Pancreas (tissue), 10 donors: Measurements from ENCODE around the gene CARS1. TPM values are rescaled to one million over a fixed set of nuclear protein-coding genes. Genes with fewer than 3 reads are reported as not detected.

Experiments used
- ATAC-seq, 4 donors: fragments of 200-7000 bp; cut with Tn5 transposase; one replicate each; pipeline versions ENCODE4 v1.8.0 to v1.9.1; 2020; ENCODE audit warnings: mild to moderate bottlenecking in 4 of 4, moderate library complexity in 4 of 4
- DNase-seq, 6 donors: peaks; one replicate each; pipeline ENCODE4 v3.0.0-alpha.2; 2020
- FAIRE-seq: peaks from 2 replicates; lab custom pipeline; 2012; peaks lifted over from hg19 to GRCh38; lab: Jason Lieb, UNC
- H3K27ac ChIP-seq, 4 donors: fragments of 200-600 bp; sonication (generic); 1 replicate in 3 of 4; 2 replicates in 1 of 4; pipeline versions ENCODE4 v1.5.0 to v1.8.0; 2020
- H3K27me3 ChIP-seq, 4 donors: fragments of 200-600 bp; one replicate each; pipeline ENCODE4 v1.8.0; 2021
- H3K36me3 ChIP-seq, 3 donors: fragments of 200-600 bp; sonication (generic) in 1 of 3; one replicate each; pipeline versions ENCODE4 v1.5.0 to v1.8.0; 2020 to 2021
- H3K4me1 ChIP-seq, 3 donors: fragments of 200-600 bp; one replicate each; pipeline ENCODE4 v1.8.0; 2021
- H3K4me3 ChIP-seq, 4 donors: fragments of 200-600 bp; sonication (generic) in 2 of 4; one replicate each; pipeline versions ENCODE4 v1.5.0 to v1.8.0; 2020 to 2021
- H3K9me3 ChIP-seq, 4 donors: fragments of 200-600 bp; one replicate each; pipeline ENCODE4 v1.8.0; 2021
- CTCF ChIP-seq, 4 donors: fragments of 200-600 bp; sonication (generic) in 3 of 4; IDR thresholded peaks; one replicate each; pipeline versions ENCODE4 v1.5.0 to v1.8.0; 2021; ENCODE audit warnings: antibody characterized with exemption in 4 of 4
- WGBS, 2 donors: extraction: QIAGEN DNeasy Blood & Tissue Kit; methylation state at CpG; one replicate each; pipeline ENCODE4 v1.1.7; 2013; 5-methylcytosine and 5-hydroxymethylcytosine counted together
- intact Hi-C, 3 donors: fragments of 100-400 bp; cut with DNase I; formaldehyde crosslinking; loops; one replicate each; pipeline versions ENCODE4 v1.11.1 to v1.14.2; 2022
- polyA plus RNA-seq, 2 donors: library from polyadenylated mRNA; stranded (reverse); fragments of 200-250 nt; gene quantifications; one replicate each; pipeline ENCODE4 v1.2.3, GENCODE V29; 2013
- total RNA-seq, 6 donors: library from RNA; stranded (reverse); fragmentation: NEBNext Ultra II Directional in 4 of 6; extraction: Animal tissue kit (Norgen Biotek cat#: 25700) in 4 of 6; gene quantifications; one replicate each; pipeline versions ENCODE4 v1.2.1 to v1.2.4, GENCODE V29; 2021 to 2023
- donor health status: healthy with polysubstance abuse.
- donor health status: DM: no; HTN: no; CAD: no; lungs with moderate emphysema.
- donor health status: DM: no; HTN: no; CAD: no.
- donor health status: control.
- donor health status: control.
- donor health status: Bipolar disorder and iron deficiency.
- donor health status: DM: yes; HTN: yes; CAD: no.
- donor health status: DM: no; HTN: no; CAD: no.
- donor health status: DM: no; HTN: no; CAD: no.
- donor health status: DM: yes; HTN: yes; CAD: no.

Gene CARS1
- total and polyA plus RNA-seq, 8 donors = 14.8 to 65.0 (median 19.8) TPM

- WGBS, 2 donors = 32 to 39% methylated on average over 7 of the region's 7 CpGs
- intact Hi-C loops = no loop called here
- DNase-seq (peak in 1 of 6 donors; percentile 73), ATAC-seq (no peak), FAIRE-seq (no peak)
- Histone ChIP-seq H3K9me3 (no peaks in the 10 kb centered on the region), H3K36me3 (no peaks in the 10 kb centered on the region), H3K4me3 (peak overlapping the region in 2 of 4 donors; percentile 88 to 92), H3K4me1 (peaks cover 17 to 29% (median 28%) of the 10 kb centered on the region in 3 donors), H3K27me3 (no peaks in the 10 kb centered on the region), H3K27ac (no peak overlapping the region)
- TF ChIP-seq CTCF (IDR thresholded peaks at IDR 0.05) = no peak
Observed at GRCh38 chr11:2992997-2993325, 64.3 kb downstream of the CARS1 start.

GRCh38 chr11:2992234-2992996 is 64.8 kb downstream of the CARS1 start, which contains the start of gene NAP1L4:
Gene NAP1L4, minus strand, starts transcription at chr11:2992329. Its CDS starts 13,109 bp downstream, at chr11:2979220.
- Histone ChIP-seq H3K9me3 (no peaks in the 10 kb centered on the region), H3K27me3 (no peaks in the 10 kb centered on the region), H3K4me1 (peaks cover 15 to 29% (median 27%) of the 10 kb centered on the region in 3 donors), H3K4me3 (peak within 1 kb of the TSS; percentile 88 to 92 (median 90)), H3K36me3 (no peaks in the 10 kb centered on the region), H3K27ac (peak within 1 kb of the TSS; percentile 83 to 93 (median 90))
- DNase-seq = peak; percentile 94 to 98 (median 96)
- intact Hi-C loops = no loop called here
- 0% methylated on average over 63 to 77 of the region's 77 CpGs for WGBS, 2 donors
- no peak for FAIRE-seq
- no peak for TF ChIP-seq CTCF (IDR thresholded peaks at IDR 0.05)
- peak; percentile 91 to 95 (median 93) for ATAC-seq

GRCh38 chr11:2991452-2992233 is 65.6 kb downstream of the CARS1 start:
- DNase-seq (peak in 1 of 6 donors; percentile 64), FAIRE-seq (no peak), ATAC-seq (peak; percentile 56 to 80 (median 66))
- Histone ChIP-seq H3K4me1 (peaks cover 14 to 30% (median 26%) of the 10 kb centered on the region in 3 donors), H3K27ac (peak overlapping the region; percentile 83 to 93 (median 90)), H3K27me3 (no peaks in the 10 kb centered on the region), H3K9me3 (no peaks in the 10 kb centered on the region), H3K4me3 (peak overlapping the region; percentile 88 to 92 (median 90)), H3K36me3 (no peaks in the 10 kb centered on the region)
- 0 to 1% methylated on average over 44 to 79 of the region's 79 CpGs for WGBS, 2 donors
- intact Hi-C loops = no loop called here
- TF ChIP-seq CTCF (IDR thresholded peaks at IDR 0.05) = no peak

- Histone ChIP-seq H3K27ac (peak overlapping the region; percentile 83 to 93 (median 90)), H3K27me3 (no peaks in the 10 kb centered on the region), H3K9me3 (no peaks in the 10 kb centered on the region), H3K4me3 (peak overlapping the region; percentile 88 to 92 (median 90)), H3K4me1 (peaks cover 14 to 33% (median 27%) of the 10 kb centered on the region in 3 donors), H3K36me3 (no peaks in the 10 kb centered on the region)
- WGBS, 2 donors = 1% methylated on average over 17 of the region's 17 CpGs
- intact Hi-C loops = no loop called here
- FAIRE-seq (no peak), ATAC-seq (peak in 2 of 4 donors; percentile 3 to 9), DNase-seq (no peak)
- no peak for TF ChIP-seq CTCF (IDR thresholded peaks at IDR 0.05)
Observed at GRCh38 chr11:2990617-2991451, 66.4 kb downstream of the CARS1 start.
